Stimulated activated CD8-positive, alpha-beta memory T cell treated with anti-CD3 and anti-CD28 coated beads, Interleukin-4, amount 100 ng/mL, for 4 hours (primary cell): ENCODE data around the gene SFSWAP.

Experiments
- DNase-seq, 2 donors: peaks; one replicate each; pipeline ENCODE4 v3.0.0-alpha.2; 2020; ENCODE audit warnings: low read depth in 2 of 2, low spot score in 1 of 2

The SFSWAP gene

GRCh38 chr12:131832321-131833231 lies 121.7 kb downstream of the SFSWAP start:
- no peak for DNase-seq

GRCh38 chr12:131833288-131833895 lies 122.5 kb downstream of the SFSWAP start:
- DNase-seq = no peak

DNA sequence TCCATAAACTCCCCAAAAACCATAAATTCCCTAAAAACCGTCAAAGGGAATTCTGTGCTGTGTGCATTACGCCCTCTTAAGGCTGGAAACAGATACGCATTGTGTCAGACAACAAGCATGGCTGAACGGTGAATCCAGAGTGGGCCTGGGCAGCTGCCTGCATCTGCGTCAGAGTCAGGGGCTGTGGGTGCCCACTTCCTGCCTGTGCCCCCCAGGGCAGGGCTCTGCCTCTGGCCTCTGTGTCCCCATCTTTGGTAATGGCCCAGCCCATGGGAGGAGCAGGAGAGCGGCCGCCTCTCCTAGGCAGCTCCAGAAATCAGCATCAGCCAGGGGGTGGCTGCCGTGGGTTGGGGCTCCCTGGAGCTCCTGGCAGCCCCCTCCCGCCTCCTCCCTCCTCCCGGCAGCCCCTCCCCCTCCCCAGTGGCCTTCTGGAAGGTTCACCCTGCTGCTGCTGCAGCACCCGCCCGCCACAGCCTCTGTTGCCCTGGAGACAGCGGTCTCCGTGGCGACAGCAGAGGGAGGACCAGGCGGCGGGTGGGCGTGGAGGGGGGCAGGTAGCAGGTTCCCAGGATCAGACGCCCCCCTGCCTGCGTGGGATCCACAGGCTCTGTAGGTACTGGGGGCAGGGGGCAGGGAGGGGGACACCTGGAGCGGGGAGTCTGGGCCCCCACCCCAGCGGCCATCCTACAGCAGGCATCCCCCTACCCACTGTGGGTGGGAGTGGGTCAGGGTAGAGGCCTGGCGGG lies 123.2 kb downstream of the SFSWAP start:
- DNase-seq = no peak

DNA sequence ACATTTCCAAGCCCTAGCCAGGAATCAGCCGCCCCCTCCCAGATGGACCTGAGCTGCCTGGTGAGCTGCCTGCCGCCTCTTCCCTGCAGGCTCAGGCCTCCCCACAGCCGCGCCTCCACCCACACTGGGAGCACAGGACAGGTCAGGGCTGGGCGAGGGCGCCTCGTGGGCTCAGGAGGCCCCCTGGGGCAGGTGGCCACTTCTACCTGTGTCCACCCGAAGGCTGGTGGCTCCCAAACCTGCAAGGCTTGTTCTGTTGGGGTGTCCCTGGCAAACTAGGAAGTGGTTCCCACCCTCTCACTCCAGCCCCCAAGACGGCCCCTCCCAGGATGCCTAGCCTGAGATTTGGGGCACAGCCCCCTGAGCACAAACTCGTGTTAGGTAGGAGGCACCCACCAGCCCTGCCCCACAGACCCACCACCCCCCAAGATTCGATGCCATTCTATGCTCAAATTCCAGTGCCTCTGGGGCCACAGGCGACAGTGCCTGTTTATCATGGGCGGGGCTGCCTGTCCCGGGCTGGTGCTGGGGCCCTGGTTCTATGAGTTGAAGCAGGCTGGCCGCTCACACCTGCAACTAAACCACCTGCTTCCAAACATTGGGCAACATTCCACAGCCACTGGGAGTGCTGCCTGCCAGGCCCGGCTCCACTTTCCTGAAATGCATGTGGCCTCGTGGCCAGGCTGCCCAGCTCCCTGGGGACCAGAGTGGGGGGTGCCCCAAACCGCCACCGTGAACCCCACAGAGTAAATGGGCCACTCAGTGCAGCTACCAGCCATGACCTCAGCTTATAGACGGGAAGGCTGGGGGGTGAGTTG lies 124.1 kb downstream of the SFSWAP start:
- DNase-seq = no peak

- DNase-seq = no peak
Observed at GRCh38 chr12:131835616-131836171, 124.8 kb downstream of the SFSWAP start.

- no peak for DNase-seq
Observed at GRCh38 chr12:131836193-131836592, 125.3 kb downstream of the SFSWAP start.

DNA sequence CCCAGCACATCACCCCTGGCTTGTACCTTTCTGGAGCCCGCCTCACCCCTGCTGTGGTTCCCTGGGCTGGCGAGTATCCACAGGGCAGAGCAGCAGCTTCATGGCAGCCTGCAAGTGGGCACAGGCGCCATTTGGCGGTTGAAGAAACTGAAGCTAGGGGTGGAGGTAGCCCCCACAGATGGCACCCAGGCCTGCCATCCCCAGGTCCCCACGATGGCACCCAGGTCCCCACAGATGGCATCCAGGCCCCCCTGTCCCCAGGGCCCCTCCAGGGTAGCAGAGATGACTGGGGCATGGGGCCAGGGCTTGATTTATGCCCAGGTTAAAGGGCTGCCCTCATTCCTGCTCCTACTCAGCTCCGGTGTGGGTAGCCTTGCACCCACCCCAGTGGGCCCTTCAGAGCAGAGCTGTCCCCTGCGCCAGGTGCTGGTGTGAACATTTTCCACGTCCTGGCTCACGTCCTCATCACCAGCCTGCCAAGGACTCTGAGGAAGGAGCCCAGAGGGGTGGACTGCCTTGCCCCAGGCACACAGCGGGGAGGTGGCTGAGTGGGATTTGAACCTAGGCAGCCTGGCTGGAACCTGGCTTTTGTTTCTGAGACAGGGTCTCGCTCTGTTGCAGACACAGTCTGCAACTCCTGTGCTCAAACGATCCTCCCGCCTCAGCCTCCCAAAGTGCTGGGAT lies 126.0 kb downstream of the SFSWAP start:
- no peak for DNase-seq

GRCh38 chr12:131840643-131841416 lies 129.9 kb downstream of the SFSWAP start:
- no peak for DNase-seq

DNA sequence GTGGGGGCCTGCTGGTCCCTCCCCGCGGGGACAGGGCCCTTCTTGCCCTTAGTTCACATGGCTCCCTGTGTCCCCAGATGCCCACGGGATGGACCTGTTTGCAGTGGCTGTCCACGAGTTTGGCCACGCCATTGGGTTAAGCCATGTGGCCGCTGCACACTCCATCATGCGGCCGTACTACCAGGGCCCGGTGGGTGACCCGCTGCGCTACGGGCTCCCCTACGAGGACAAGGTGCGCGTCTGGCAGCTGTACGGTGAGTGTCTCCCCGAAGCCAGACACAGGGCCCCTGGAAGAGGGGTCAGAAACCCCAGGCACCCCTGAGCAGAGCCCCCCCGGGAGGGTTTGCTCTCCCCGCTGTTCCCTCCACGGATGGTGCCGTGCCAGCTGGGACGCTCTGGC lies 130.7 kb downstream of the SFSWAP start:
- DNase-seq = no peak

- no peak for DNase-seq
Observed at GRCh38 chr12:131842169-131842568, 131.3 kb downstream of the SFSWAP start.

DNA sequence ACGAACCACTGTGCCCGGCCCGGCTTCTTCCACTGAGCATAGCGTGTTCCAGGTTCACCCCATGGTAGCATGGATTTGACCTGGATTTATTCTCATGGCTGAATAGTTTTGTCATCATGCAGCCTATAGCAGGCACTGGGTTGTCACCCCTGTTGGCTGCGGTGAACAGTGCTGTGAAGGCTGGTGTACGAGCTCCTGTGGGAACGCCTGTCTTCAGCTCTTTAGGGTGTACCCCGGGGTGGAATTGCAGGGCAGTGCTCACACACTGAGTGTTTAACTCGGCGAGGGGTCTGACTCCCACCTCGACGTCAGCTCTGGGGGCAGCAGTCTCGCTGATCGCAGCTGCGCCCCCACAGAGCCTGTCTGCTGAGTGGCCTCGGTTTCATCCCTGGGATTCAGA lies 132.6 kb downstream of the SFSWAP start:
- no peak for DNase-seq

DNA sequence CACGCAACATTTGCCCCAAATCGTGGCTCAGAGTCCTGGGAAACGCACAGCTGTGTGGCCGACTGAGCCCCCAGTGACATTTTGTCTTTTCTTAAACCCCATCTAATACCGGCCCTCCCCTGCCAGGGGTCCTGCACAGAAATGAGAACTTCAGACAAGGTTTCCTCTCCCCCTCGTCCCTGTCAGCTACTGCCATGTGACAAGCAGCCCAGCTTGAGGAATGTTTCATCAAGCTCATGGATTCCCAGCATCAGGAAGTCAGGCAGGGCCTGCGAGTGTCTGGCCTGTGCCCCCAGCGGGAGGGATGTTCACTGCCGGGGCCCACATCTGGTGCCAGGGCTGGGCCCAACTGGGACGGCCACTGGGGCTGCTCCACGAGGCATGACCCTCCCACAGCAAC lies 133.2 kb downstream of the SFSWAP start:
- DNase-seq = no peak

DNA sequence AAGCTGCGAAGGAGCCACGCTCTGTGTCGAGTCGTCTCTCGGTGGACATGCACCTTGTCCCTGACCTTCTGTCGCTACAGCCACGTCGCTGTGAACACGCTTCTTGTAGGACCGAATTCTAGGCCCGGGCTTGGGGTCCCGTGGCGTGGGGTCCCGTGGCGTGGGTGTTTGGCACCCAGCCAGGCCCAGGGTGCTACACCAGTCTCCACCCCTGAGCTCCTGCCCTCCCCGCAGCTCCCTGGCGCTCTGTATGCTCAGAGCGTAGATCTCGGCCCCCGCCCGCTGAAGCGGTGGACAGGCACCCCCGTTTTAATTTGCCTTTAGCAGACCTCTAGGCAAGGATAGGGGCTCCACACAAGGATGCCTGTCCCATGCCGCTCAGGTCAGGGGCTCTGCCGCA lies 133.8 kb downstream of the SFSWAP start:
- no peak for DNase-seq

DNA sequence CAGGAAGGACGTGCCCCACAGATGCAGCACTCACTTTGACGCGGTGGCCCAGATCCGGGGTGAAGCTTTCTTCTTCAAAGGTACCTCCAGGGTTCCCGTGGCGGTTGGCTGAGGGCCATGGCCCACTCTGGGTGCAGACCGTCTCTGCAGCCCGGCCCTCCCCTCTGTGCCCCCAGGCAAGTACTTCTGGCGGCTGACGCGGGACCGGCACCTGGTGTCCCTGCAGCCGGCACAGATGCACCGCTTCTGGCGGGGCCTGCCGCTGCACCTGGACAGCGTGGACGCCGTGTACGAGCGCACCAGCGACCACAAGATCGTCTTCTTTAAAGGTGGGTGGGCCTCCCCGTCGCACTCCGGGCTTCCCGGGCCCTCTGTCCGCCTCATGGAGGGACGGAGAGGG lies 134.2 kb downstream of the SFSWAP start:
- no peak for DNase-seq

- no peak for DNase-seq
Observed at GRCh38 chr12:131847456-131847855, 136.6 kb downstream of the SFSWAP start.

GRCh38 chr12:131848753-131849152 lies 137.9 kb downstream of the SFSWAP start:
- no peak for DNase-seq
